GM18502 (cell line): ENCODE data around the gene CD7.

Experiments
- ATAC-seq: cut with Tn5 transposase; IDR thresholded peaks from one replicate; pipeline ENCODE4 v1.9.1; 2021; ENCODE audit warnings: mild to moderate bottlenecking; ENCODE audit not compliant: unreplicated experiment, poor library complexity

Gene CD7

GRCh38 chr17:82267575-82268379, 49.6 kb downstream of the CD7 start:
- no peak for ATAC-seq

- ATAC-seq = no peak
Observed at GRCh38 chr17:82266142-82266541, 51.3 kb downstream of the CD7 start.
